GM21360 (cell line): ENCODE measurements around the gene ZFP36.

ENCODE experiments used
- ATAC-seq: cut with Tn5 transposase; IDR thresholded peaks from one replicate; pipeline ENCODE4 v1.9.1; 2021; ENCODE audit warnings: mild to moderate bottlenecking, moderate library complexity; ENCODE audit not compliant: unreplicated experiment

The ZFP36 gene

GRCh38 chr19:39384839-39385568, 21.6 kb upstream of the ZFP36 start:
- no peak for ATAC-seq

GRCh38 chr19:39385629-39386411, 20.8 kb upstream of the ZFP36 start:
- ATAC-seq = no peak

DNA sequence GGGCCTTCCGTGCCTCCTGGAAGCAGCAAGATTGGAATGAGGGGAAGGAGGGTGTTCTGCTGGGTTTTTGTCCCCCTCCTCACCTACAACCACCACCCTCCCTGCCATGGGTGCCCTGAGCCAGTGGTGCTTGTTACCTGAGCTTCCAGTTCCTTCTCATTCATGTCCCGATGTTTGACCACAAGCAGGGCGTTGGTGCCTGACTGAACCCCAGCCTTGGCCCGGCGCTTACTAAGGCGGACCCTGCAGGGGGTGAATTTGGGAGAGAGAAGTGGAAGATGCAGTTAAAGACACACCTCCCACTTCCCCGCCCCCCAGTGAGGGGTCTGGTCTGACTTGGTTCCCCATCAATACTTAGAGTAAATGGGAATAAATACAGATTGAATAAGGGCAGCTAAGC, 20.1 kb upstream of the ZFP36 start:
- ATAC-seq = no peak

DNA sequence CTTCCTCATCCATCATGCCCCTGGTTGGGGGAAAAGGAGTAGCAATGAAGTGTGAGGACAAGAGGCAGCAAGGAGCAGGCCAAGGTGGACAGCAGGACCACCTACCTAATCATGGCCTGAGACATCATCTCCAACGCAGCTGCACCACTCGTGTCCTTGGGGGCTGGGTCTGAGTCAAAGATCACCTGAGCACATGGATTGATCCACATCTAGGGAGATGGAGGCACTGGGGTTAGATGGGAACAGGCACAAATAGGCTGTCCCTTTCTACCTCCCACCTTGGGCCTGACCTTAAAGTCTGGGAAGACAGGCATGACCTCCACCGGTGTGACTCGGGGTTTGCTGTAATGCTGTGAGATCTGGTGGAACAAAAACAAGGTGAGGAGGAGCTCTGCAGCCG, 18.0 kb upstream of the ZFP36 start:
- no peak for ATAC-seq

DNA sequence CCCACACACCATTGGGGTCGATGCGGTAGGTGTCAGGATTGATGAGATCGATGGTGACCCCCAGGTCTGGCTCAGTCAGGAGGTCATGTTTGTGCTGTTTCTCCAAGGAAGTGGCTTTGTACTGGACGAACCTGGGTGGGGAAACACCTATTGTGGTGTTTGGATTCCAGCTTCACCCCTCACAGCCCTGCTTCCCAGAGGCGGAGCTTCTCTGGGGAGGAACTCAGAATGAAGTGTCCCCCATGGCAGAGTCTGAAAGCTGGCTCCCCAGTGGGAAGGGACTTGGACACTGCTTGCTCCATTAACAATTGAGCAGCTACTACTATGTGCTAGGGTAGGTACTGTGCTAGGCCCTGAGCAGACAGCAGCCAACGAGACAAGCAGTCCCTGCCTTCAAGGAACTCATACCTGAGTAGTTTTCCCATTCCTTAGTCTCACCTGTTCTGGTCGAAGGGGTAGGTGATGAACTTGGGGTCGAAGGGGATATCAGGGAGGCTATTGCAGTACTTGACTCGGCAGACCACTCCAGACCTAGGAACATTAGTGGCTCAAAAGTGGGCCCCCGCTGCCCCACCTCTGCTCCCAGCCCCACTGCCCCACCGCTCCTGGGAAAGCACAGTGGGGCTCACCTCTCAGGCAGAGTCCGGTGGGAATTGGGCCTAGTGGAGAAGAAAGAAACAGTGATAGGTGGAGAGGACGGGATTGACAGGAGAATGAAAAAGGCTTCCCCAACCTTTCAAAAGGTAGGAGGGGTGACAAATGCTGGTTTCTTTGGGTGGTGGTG, 16.8 kb upstream of the ZFP36 start:
- ATAC-seq = no peak

GRCh38 chr19:39390451-39390750, 16.2 kb upstream of the ZFP36 start:
- ATAC-seq = no peak

- ATAC-seq = peak; percentile 82
Measured at GRCh38 chr19:39390751-39391437, 15.8 kb upstream of the ZFP36 start, which contains the start of the genes MED29 and PAF1. MED29 (plus strand) TSS chr19:39391378; CDS start chr19:39391423, 45 bp downstream. PAF1 (minus strand) TSS chr19:39391106; CDS start chr19:39390864, 242 bp downstream.

DNA sequence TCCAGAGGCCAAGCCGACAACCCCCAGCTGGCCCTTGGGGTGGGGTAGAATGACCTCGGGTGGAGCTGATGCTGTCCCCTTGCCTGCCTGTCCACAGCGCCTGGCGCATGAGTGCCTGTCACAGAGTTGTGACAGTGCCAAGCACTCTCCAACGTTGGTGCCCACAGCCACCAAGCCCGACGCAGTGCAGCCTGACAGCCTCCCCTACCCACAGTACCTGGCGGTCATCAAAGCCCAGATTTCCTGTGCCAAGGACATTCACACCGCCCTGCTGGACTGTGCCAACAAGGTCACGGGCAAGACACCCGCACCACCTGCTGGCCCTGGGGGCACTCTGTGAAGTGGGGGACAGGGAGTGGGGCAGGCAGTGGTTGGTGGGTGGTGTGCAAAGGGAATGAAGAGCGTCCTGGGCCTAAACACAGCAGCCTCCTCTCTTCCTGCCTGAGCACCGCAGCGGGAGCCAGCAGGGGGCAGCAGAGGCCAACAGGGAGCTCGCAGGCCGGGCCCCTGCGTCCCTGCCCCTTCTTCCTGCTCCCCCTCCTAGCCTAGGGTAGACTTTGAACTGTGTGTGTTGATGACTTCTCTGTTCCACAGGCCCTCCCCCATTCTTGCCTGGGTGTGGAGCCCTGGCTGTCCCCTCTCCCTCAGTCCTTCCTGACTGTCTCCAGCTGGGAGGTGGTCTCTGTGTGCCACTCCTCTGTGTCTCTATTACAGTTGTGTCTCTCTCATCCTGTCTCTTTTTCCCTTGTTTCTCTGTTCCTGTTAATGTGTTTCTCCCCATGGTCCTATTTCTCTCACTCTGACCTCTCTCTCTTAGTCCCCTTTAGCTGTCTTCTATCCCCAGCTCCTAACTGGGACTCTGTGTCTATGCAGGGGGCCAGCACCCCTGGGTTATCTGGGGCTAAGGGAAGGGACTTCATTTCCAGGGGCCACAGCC, 9.0 kb upstream of the ZFP36 start:
- ATAC-seq = no peak

DNA sequence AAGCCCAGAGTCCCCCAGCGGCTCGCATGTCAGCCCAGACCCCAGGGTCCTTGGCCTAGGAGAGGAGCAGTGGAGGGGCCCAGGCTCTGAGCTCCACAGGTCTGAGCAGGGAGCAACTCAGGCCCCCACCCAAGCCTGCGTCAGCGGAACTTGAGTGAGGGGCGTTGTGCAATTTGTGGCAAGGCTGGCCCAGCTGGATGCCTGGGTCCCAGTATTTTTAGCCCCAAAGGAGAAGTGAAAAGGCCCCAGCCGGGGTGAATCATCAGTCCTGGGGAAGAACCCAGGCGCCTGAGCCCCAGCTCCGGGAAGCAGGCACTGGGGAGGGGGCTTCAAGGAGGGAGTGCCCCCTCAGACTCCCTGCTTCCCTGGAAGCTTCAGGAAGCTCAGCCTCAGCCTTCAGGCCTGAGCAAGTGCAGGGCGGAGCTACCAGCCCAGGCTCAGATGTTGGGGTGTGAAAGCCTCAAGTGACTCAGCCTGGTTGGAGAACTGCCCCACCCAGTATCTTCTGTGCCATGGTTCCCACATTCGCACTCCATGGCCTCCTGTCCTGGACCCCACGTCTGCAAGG, 8.3 kb upstream of the ZFP36 start:
- ATAC-seq = no peak

DNA sequence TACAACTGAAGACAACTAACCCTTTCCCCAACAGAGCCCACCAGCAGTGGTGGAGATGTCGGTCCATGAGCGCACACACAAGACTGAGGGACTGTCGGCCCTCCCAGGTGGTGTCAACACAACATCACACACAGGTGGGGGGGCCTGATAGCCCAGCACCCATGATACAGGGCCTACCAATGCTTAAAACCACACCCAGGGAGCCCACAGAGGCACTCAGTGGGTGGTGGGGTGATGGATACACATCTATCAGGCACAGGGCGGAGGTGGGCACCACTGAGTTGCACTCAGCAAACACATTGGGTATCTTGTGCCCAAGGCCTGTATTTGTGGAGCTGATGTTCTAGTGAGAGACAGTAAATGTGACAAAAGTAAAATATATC, 7.0 kb upstream of the ZFP36 start:
- no peak for ATAC-seq

GRCh38 chr19:39400061-39400460, 6.6 kb upstream of the ZFP36 start:
- ATAC-seq = no peak

DNA sequence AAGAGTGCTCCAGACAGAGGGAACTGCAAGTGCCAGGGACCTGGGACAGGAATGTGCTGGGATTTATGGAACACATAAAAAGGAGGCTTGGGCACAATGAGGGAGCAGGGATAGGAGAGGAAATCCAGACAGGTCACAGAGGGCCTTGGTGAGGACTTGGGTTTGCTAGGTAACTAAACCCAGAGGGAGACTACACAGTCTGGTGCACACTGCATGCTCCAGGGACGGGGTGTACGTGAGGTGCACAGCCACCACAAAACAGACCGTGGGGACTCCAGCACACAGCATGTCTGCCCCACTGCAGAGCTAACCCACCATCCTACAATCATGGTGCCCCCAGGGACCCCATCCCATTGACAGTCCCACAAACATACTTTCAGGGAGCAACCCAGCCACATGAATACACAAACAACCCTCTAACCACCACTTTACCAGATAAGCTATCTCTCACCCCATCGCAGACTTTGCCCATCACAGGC, 5.5 kb upstream of the ZFP36 start:
- ATAC-seq = no peak

DNA sequence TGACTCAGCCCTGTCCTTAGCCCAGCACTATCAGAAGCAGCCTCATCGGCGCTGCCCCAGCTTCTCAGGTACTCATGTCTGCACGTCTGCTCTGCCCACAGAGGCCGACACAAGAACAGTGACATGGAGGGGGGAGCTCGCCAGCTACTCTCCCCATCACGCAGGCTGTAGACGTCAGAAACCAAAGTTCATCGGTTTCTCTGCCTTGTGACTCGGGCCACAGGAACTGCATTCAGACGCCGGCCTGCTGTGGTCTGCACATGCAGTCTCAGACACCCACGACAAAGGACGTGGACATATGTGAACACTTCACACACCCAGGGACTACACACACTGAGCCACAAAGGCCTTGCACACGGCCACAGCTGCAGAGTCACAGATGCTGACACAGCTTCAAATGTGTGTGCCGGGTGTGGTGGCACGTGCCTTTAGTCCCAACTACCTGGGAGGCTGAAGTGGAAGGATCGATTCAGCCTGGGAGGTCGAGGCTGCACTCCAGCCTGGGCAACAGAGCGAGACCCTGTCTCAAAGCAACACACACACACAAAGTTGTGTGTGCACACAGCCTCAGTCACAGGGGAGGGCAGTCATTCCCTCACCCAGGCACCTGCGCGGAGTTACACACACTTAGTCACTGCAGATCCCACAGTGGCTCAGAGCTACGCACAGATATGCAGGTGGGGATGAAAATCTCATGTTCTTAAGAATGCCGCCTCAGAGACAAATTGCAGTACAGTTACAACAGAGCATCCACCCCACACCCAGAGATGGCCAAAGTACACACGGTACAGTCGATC, 4.9 kb upstream of the ZFP36 start:
- peak; percentile 1 for ATAC-seq

GRCh38 chr19:39402346-39403300, 4.0 kb upstream of the ZFP36 start:
- peak; percentile 24 for ATAC-seq

GRCh38 chr19:39403331-39404312, 3.0 kb upstream of the ZFP36 start:
- ATAC-seq = peak; percentile 32

GRCh38 chr19:39405261-39405957, 1.2 kb upstream of the ZFP36 start:
- no peak for ATAC-seq
